GM10248 (cell line): ENCODE results near the gene TSPAN14.
A peak's percentile ranks its signal among the peaks of the same experiment; 100 is the strongest.
"Not testable (repeated sequence)": the region's sequence is repeated elsewhere in the genome, so short reads cannot be mapped to it uniquely, and the experiment has no call there.

Experiments used
- CTCF ChIA-PET: fragments of 300-600 bp; sonication (Branson Sonifier 250); formaldehyde crosslinking; extraction: SDS; loops from one replicate; lab custom pipeline; 2021; ENCODE audit warnings: antibody characterized with exemption; lab: Yijun Ruan, JAX
- POLR2A ChIA-PET: fragments of 350-650 bp; sonication (Branson Sonifier 250); formaldehyde crosslinking; extraction: SDS; loops from one replicate; lab custom pipeline; 2020; ENCODE audit warnings: antibody characterized with exemption; lab: Yijun Ruan, JAX
- DNase-seq: peaks from one replicate; pipeline ENCODE4 v3.0.0; 2012; ENCODE audit errors: extremely low spot score
- TF ChIP-seq, protein P1 (sequence below): IDR thresholded peaks from 2 replicates; pipeline ENCODE4 v1.5.1; 2012; ENCODE audit warnings: mild to moderate bottlenecking, low read depth; ENCODE audit errors: extremely low read depth, missing control alignments, control extremely low read depth

TSPAN14 gene

GRCh38 chr10:80540618-80540980 lies 86.5 kb downstream of the TSPAN14 start:
- DNase-seq = no peak
- TF ChIP-seq, protein P1, sequence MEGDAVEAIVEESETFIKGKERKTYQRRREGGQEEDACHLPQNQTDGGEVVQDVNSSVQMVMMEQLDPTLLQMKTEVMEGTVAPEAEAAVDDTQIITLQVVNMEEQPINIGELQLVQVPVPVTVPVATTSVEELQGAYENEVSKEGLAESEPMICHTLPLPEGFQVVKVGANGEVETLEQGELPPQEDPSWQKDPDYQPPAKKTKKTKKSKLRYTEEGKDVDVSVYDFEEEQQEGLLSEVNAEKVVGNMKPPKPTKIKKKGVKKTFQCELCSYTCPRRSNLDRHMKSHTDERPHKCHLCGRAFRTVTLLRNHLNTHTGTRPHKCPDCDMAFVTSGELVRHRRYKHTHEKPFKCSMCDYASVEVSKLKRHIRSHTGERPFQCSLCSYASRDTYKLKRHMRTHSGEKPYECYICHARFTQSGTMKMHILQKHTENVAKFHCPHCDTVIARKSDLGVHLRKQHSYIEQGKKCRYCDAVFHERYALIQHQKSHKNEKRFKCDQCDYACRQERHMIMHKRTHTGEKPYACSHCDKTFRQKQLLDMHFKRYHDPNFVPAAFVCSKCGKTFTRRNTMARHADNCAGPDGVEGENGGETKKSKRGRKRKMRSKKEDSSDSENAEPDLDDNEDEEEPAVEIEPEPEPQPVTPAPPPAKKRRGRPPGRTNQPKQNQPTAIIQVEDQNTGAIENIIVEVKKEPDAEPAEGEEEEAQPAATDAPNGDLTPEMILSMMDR = no peak
- ChIA-PET CTCF (interaction anchor here (0.7 to 2.5 kb wide), 7 partner anchors 9 to 122 kb away, joined by 3 to 14 read pairs (median 7); no protein-coding TSS in a partner anchor), POLR2A (no interaction called here)

GRCh38 chr10:80540981-80541750 lies 87.1 kb downstream of the TSPAN14 start:
- peak; percentile 63 for DNase-seq
- TF ChIP-seq, protein P1 = no peak
- CTCF ChIA-PET = interaction anchor here (0.8 to 2.5 kb wide), 9 partner anchors 9 to 122 kb away, joined by 3 to 14 read pairs (median 7); no protein-coding TSS in a partner anchor
- POLR2A ChIA-PET = interaction anchor here (0.6 kb wide), 1 partner anchor 1389 kb away, joined by 5 read pairs; no protein-coding TSS in a partner anchor

- TF ChIP-seq, protein P1 = no peak
- CTCF ChIA-PET = interaction anchor here (0.9 to 2.5 kb wide), 5 partner anchors 8 to 121 kb away, joined by 3 to 14 read pairs (median 7); no protein-coding TSS in a partner anchor
- DNase-seq = no peak
- POLR2A ChIA-PET = interaction anchor here (0.6 to 0.7 kb wide), 2 partner anchors 1189 to 1264 kb away, joined by 3 to 4 read pairs; no protein-coding TSS in a partner anchor
Observed at GRCh38 chr10:80542053-80542452, 87.9 kb downstream of the TSPAN14 start.

GRCh38 chr10:80542652-80543318 lies 88.7 kb downstream of the TSPAN14 start:
- POLR2A ChIA-PET = interaction anchor here (0.7 kb wide), 1 partner anchor 1190 kb away, joined by 4 read pairs; no protein-coding TSS in a partner anchor
- CTCF ChIA-PET = interaction anchor here (0.9 to 2.3 kb wide), 6 partner anchors 7 to 320 kb away, joined by 3 to 9 read pairs (median 4); no protein-coding TSS in a partner anchor

DNA sequence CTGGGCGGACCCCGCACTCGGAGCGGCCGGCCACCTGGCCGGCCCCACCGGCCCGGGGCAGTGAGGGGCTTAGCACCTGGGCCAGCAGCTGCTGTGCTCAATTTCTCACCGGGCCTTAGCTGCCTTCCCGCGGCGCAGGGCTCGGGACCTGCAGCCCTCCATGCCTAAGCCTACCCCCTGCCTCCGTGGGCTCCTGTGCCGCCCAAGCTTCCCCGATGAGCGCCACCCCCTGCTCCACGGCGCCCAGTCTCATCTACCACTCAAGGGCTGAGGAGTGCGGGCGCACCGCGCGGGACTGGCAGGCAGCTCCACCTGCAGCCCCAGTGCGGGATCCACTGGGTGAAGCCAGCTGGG lies 89.2 kb downstream of the TSPAN14 start:
- POLR2A ChIA-PET, DNase-seq: not testable (repeated sequence)
- CTCF ChIA-PET = interaction anchor here (1.4 to 1.5 kb wide), 2 partner anchors 119 to 321 kb away, joined by 3 to 4 read pairs; no protein-coding TSS in a partner anchor

More at GRCh38 chr10:80542652-80543318, 88.7 kb downstream of the TSPAN14 start:
- TF ChIP-seq, protein P1 = no peak
- no peak for DNase-seq

- CTCF ChIA-PET = interaction anchor here (1.4 to 1.5 kb wide), 2 partner anchors 118 to 322 kb away, joined by 3 to 4 read pairs; no protein-coding TSS in a partner anchor
- TF ChIP-seq, protein P1 = no peak
- POLR2A ChIA-PET = no interaction called here
- DNase-seq = no peak
Observed at GRCh38 chr10:80544316-80544953, 90.3 kb downstream of the TSPAN14 start.
